Bronchial epithelial cell (primary cell): ENCODE measurements around the gene TAF4. TPM values are rescaled to one million over a fixed set of nuclear protein-coding genes. Genes with fewer than 3 reads are reported as not detected.

ENCODE experiments used
- DNase-seq: peaks from one replicate; pipeline ENCODE4 v3.0.0-alpha.2; 2010; ENCODE audit warnings: low read depth
- FAIRE-seq: peaks from 2 replicates; lab custom pipeline; 2011; peaks lifted over from hg19 to GRCh38; lab: Jason Lieb, UNC
- H3K27me3 ChIP-seq: 2 replicates; pipeline ENCODE4 v1.5.1; 2011; ENCODE audit warnings: low read length; ENCODE audit not compliant: control insufficient read depth, insufficient read depth
- H3K36me3 ChIP-seq: 2 replicates; pipeline ENCODE4 v1.5.1; 2011; ENCODE audit warnings: low read length; ENCODE audit not compliant: control insufficient read depth, insufficient read depth
- H3K4me3 ChIP-seq: 2 replicates; pipeline ENCODE4 v1.5.1; 2011; ENCODE audit warnings: mild to moderate bottlenecking, low read depth, low read length, control low read depth
- total RNA-seq: library from RNA; depleted of rRNA; stranded (reverse); fragments of >200 nt; gene quantifications from 2 replicates; pipeline ENCODE4 v1.2.1, GENCODE V29; 2014
- TF ChIP-seq, protein P1 (sequence below): IDR thresholded peaks from 2 replicates; pipeline ENCODE4 v1.5.1; 2011; ENCODE audit warnings: mild to moderate bottlenecking, moderate library complexity, low read length, control low read depth, inconsistent platforms; ENCODE audit not compliant: insufficient read depth, severe bottlenecking

The TAF4 gene, protein sequence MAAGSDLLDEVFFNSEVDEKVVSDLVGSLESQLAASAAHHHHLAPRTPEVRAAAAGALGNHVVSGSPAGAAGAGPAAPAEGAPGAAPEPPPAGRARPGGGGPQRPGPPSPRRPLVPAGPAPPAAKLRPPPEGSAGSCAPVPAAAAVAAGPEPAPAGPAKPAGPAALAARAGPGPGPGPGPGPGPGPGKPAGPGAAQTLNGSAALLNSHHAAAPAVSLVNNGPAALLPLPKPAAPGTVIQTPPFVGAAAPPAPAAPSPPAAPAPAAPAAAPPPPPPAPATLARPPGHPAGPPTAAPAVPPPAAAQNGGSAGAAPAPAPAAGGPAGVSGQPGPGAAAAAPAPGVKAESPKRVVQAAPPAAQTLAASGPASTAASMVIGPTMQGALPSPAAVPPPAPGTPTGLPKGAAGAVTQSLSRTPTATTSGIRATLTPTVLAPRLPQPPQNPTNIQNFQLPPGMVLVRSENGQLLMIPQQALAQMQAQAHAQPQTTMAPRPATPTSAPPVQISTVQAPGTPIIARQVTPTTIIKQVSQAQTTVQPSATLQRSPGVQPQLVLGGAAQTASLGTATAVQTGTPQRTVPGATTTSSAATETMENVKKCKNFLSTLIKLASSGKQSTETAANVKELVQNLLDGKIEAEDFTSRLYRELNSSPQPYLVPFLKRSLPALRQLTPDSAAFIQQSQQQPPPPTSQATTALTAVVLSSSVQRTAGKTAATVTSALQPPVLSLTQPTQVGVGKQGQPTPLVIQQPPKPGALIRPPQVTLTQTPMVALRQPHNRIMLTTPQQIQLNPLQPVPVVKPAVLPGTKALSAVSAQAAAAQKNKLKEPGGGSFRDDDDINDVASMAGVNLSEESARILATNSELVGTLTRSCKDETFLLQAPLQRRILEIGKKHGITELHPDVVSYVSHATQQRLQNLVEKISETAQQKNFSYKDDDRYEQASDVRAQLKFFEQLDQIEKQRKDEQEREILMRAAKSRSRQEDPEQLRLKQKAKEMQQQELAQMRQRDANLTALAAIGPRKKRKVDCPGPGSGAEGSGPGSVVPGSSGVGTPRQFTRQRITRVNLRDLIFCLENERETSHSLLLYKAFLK
- 3.2 and 5.2 TPM in 2 replicates for total RNA-seq

DNA sequence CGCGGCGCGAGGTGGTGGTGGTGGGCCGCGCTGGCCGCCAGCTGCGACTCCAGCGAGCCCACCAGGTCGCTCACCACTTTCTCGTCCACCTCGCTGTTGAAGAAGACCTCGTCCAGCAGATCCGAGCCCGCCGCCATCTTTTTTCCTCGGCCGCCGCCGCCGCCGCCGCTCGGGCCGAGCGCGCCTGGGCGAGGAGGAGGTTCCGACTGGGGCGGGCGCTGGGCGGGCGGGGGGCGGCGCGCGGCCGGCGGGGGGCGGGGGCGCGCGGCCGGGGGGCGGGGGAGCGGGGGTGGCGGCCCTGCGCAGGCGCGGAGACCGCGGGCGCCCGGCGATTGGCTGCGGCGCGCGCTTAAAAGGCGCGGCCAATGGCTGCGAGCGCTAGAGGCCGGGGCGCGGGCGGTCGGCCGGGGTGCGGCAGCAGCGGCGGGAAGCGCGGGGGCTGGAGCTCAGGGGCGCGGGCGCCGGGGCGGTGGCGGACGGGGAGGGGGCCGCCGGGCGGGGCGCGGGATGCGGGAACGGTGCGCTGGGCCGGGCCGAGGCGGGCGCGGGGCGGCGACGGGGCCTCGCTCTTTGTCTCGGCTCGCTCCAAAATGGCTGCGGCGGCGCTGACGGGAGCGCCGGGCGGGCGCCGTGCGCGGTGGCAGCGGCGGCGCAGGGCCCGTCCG, at the start of gene TAF4:
TSS of gene TAF4 (minus strand) at position 208 of the 665 bp plus-strand sequence. CDS start at position 137, 71 bp downstream.
- peaks cover 2% of the 10 kb centered on the region for H3K36me3 ChIP-seq
- no peaks in the 10 kb centered on the region for H3K27me3 ChIP-seq
- peak within 1 kb of the TSS; percentile 59 for H3K4me3 ChIP-seq
- no peak for FAIRE-seq
- TF ChIP-seq, protein P1, sequence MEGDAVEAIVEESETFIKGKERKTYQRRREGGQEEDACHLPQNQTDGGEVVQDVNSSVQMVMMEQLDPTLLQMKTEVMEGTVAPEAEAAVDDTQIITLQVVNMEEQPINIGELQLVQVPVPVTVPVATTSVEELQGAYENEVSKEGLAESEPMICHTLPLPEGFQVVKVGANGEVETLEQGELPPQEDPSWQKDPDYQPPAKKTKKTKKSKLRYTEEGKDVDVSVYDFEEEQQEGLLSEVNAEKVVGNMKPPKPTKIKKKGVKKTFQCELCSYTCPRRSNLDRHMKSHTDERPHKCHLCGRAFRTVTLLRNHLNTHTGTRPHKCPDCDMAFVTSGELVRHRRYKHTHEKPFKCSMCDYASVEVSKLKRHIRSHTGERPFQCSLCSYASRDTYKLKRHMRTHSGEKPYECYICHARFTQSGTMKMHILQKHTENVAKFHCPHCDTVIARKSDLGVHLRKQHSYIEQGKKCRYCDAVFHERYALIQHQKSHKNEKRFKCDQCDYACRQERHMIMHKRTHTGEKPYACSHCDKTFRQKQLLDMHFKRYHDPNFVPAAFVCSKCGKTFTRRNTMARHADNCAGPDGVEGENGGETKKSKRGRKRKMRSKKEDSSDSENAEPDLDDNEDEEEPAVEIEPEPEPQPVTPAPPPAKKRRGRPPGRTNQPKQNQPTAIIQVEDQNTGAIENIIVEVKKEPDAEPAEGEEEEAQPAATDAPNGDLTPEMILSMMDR, result no peak
- DNase-seq, result no peak

DNA sequence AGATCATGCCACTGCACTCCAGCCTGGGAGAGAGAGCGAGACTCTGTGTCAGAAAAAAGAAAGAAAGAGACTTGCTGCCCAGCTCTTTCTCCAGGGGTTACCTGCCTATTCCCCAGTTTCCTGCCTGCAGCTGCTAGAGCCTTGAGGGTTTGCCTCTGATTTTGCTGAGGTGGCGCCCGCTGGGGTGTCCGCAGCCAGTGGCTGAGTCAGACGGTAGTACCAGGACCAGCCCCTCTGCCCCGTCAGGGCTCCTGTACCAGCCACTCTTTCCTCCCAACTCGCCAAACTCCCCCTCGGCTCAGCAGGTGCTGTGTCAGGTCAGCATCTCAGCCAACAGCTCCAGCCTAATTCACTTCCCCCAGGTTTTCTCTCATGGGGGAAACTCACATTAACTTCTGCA, 49.2 kb upstream of the TAF4 start:
- TF ChIP-seq, protein P1, result no peak
- DNase-seq (no peak), FAIRE-seq (no peak)
- H3K4me3 ChIP-seq, result no peak overlapping the region
- no peaks in the 10 kb centered on the region for H3K36me3 ChIP-seq
- peaks cover 5% of the 10 kb centered on the region for H3K27me3 ChIP-seq

DNA sequence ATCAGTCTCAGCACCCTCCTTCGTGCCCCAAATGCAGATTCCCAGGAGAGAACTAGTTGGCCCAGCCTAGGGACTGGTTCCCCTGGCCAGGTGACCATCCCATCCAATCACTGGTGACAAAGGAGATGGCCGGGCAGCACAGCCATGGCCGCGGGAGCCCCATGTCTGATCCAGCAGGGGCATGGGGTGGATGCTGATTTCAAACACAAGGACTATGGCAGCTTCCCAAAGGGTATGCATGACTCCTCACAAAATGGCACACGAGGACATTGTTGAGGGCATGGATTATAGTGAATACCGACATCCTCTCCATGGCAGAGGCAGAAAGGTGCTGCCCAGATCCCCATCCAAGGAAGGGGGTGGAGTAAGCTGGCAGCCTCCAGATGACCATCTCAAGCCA, 46.7 kb upstream of the TAF4 start:
- Histone ChIP-seq H3K4me3 (no peak overlapping the region), H3K36me3 (no peaks in the 10 kb centered on the region), H3K27me3 (peaks cover 2% of the 10 kb centered on the region)
- TF ChIP-seq, protein P1, result no peak
- DNase-seq, result no peak
- FAIRE-seq, result no peak

DNA sequence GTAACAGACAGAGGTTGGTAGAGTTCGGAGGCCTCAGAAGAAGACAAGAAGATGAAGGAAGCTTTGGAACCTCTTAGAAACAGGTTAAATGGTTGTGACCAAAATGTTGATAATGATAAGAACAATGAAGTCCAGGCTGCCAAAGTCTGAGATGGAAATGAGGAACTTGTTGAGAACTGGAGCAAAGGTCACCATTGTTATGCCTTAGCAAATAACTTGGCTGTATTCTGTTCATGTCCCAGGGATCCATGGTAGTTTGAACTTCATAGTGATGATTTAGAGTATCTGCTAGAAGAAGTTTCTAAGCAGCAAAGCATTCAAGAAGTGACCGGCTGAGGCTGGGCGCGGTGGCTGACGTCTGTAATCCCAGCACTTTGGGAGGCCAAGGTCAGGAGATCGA, 45.5 kb upstream of the TAF4 start:
- FAIRE-seq (no peak), DNase-seq (no peak)
- Histone ChIP-seq H3K36me3 (no peaks in the 10 kb centered on the region), H3K4me3 (no peak overlapping the region), H3K27me3 (peaks cover 2% of the 10 kb centered on the region)
- TF ChIP-seq, protein P1, result no peak

DNA sequence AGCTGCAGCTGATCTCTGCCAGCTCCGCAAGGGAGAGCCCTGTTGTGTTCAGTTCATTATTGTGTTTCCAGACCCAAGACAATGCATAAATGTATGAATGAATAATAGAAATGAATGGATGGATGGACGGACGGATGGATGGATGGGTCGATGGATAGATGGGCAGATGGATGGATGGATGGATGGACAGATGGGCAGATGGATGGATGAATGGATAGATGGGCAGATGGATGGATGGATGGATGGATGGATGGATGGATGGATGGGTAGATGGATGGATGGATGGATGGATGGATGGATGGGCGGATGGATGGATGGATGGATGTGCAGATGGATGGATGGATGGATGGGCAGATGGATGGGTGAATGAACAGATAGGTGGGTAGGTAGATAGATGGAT, 39.9 kb upstream of the TAF4 start:
- FAIRE-seq (peak; percentile 79), DNase-seq (no peak)
- no peak overlapping the region for H3K4me3 ChIP-seq
- TF ChIP-seq, protein P1, result no peak
- no peaks in the 10 kb centered on the region for H3K36me3 ChIP-seq
- H3K27me3 ChIP-seq, result no peaks in the 10 kb centered on the region
